PC-3 (cell line): ENCODE data around the gene FMNL2. TPM values are rescaled to one million over a fixed set of nuclear protein-coding genes. Genes with fewer than 3 reads are reported as not detected.

ENCODE experiments used
- ATAC-seq: fragments of 200-7000 bp; cut with Tn5 transposase; 2 replicates; pipeline ENCODE4 v1.9.1; 2020; ENCODE audit warnings: mild to moderate bottlenecking, moderate library complexity
- BruUV-seq: library from RNA; stranded (reverse); fragments of 400-500 nt; replicated peaks from 2 replicates; lab custom pipeline; 2021; lab: Mats Ljungman, UMichigan
- CTCF ChIA-PET: fragments of 300-600 bp; sonication (Branson Sonifier 250); formaldehyde crosslinking; loops from one replicate; lab custom pipeline; 2022; ENCODE audit warnings: antibody characterized with exemption; lab: Charles Lee
- POLR2A ChIA-PET: fragments of 300-600 bp; sonication (Branson Sonifier 250); formaldehyde crosslinking; loops from one replicate; lab custom pipeline; 2022; ENCODE audit warnings: antibody characterized with exemption; ENCODE audit not compliant: unreplicated experiment; lab: Charles Lee
- DNase-seq: peaks from one replicate; pipeline ENCODE4 v3.0.0-alpha.2; 2015
- H2AFZ ChIP-seq: fragments of 300-600 bp; sonication (generic); 2 replicates; pipeline ENCODE4 v1.6.0; 2016; ENCODE audit warnings: antibody characterized with exemption, low read length
- H3F3A ChIP-seq: fragments of 300-600 bp; sonication (generic); one replicate; pipeline ENCODE4 v1.6.0; 2017; ENCODE audit warnings: antibody characterized with exemption, low read length, control low read depth, mild to moderate bottlenecking; ENCODE audit not compliant: unreplicated experiment
- H3K27ac ChIP-seq: fragments of 300-600 bp; sonication (generic); 2 replicates; pipeline ENCODE4 v1.5.1; 2016; ENCODE audit warnings: mild to moderate bottlenecking, low read length
- H3K27me3 ChIP-seq: fragments of 300-600 bp; sonication (generic); 2 replicates; pipeline ENCODE4 v1.6.1; 2016; ENCODE audit warnings: low read length, mixed read lengths
- H3K36me3 ChIP-seq: fragments of 300-600 bp; sonication (generic); 2 replicates; pipeline ENCODE4 v1.6.1; 2016; ENCODE audit warnings: low read depth, mixed run types, low read length, mixed read lengths
- H3K4me1 ChIP-seq: fragments of 300-600 bp; sonication (generic); 2 replicates; pipeline ENCODE4 v1.5.1; 2016; ENCODE audit warnings: low read length; ENCODE audit not compliant: insufficient read depth
- H3K4me2 ChIP-seq: fragments of 300-600 bp; sonication (generic); 2 replicates; pipeline ENCODE4 v1.6.0; 2016; ENCODE audit warnings: low read length
- H3K4me3 ChIP-seq: fragments of 300-600 bp; sonication (generic); 2 replicates; pipeline ENCODE4 v1.5.1; 2016; ENCODE audit warnings: mild to moderate bottlenecking, low read length, mixed read lengths
- H3K79me2 ChIP-seq: fragments of 300-600 bp; sonication (generic); 2 replicates; pipeline ENCODE4 v1.6.1; 2017; ENCODE audit warnings: low read length, mixed read lengths
- H3K9ac ChIP-seq: fragments of 300-600 bp; sonication (generic); 2 replicates; pipeline ENCODE4 v1.6.0; 2016; ENCODE audit warnings: mild to moderate bottlenecking, low read length
- H3K9me2 ChIP-seq: fragments of 300-600 bp; sonication (generic); replicated peaks from 2 replicates; pipeline ENCODE4 v1.6.1; 2016; ENCODE audit warnings: mixed run types, low read length, mixed read lengths
- H3K9me3 ChIP-seq: fragments of 300-600 bp; sonication (generic); 2 replicates; pipeline ENCODE4 v1.6.1; 2016; ENCODE audit warnings: low read length, mixed read lengths
- H4K20me1 ChIP-seq: fragments of 300-600 bp; sonication (generic); 2 replicates; pipeline ENCODE4 v1.6.1; 2016; ENCODE audit warnings: low read length, mixed read lengths
- EZH2 ChIP-seq: fragments of 300-600 bp; sonication (generic); IDR thresholded peaks from one replicate; pipeline ENCODE4 v1.6.1; 2017; ENCODE audit warnings: antibody characterized with exemption, mild to moderate bottlenecking, low read length; ENCODE audit not compliant: unreplicated experiment
- EZH2phosphoT487 ChIP-seq: fragments of 300-600 bp; sonication (generic); IDR thresholded peaks from 2 replicates; pipeline ENCODE4 v1.6.1; 2018; ENCODE audit warnings: mild to moderate bottlenecking, antibody characterized with exemption, low read length, borderline replicate concordance
- intact Hi-C: fragments of 100-400 bp; cut with micrococcal nuclease; formaldehyde crosslinking; loops from 2 replicates; pipeline ENCODE4 v1.9.0; 2023
- total RNA-seq: library from RNA; depleted of rRNA; stranded (reverse); fragments of >200 nt; gene quantifications from 2 replicates; pipeline ENCODE4 v1.2.3, GENCODE V29; 2014
- TF ChIP-seq, protein P1 (sequence below): fragments of 300-600 bp; sonication (generic); conservative IDR thresholded peaks from 2 replicates; pipeline ENCODE4 v1.5.1; 2017; ENCODE audit warnings: antibody characterized with exemption, low read depth, mild to moderate bottlenecking, low read length

The FMNL2 gene
- total RNA-seq, 1 experiment from 2014 or later, result 15.8 TPM

DNA sequence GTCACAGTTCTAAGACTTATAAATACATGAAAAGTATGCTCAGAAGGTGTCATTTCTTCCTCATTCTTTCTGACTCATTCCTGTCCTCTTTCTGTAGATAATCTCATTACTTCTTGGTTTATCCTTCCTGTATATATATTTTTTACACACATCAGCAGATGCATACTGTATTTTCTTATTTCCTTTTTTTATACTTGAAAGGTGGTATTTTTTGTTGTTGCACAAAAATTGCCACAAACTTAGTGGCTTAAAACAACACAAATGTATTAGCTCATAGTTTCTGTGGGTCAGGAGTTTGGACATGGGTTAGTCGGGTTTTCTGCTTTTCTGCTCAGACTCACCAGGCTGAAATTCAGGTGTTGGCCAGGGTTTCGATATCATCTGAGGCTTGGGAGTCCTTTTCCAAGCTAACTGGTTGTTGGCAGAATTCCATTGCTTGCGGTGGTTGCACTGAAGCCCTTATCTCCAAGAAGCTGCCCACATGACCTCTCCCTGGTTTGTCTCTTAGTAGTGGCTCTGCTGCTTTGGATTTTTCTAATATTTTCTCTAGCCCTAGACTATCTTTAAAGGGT is 162.6 kb downstream of the FMNL2 start:
- Histone ChIP-seq H3K4me3 (peak overlapping the region; percentile 13; the same call in 1 of the 2 replicates), H3F3A (no peaks in the 10 kb centered on the region), H3K27ac (peak overlapping the region; percentile 53), H3K9ac (no peak overlapping the region), H3K27me3 (no peaks in the 10 kb centered on the region), H3K9me3 (no peaks in the 10 kb centered on the region), H3K4me2 (peak overlapping the region; percentile 64), H4K20me1 (no peaks in the 10 kb centered on the region), H2AFZ (no peak overlapping the region), H3K4me1 (peaks cover 18% of the 10 kb centered on the region), H3K9me2 (no peaks in the 10 kb centered on the region), H3K36me3 (no peaks in the 10 kb centered on the region), H3K79me2 (peaks cover 55% of the 10 kb centered on the region; the same call in 1 of the 2 replicates)
- BruUV-seq, result no TSS peak
- ChIA-PET POLR2A (interaction anchor here (0.6 kb wide), 1 partner anchor 51 kb away, joined by 3 read pairs; no protein-coding TSS in a partner anchor), CTCF (interaction anchor here (0.6 kb wide), 1 partner anchor 109 kb away, joined by 6 read pairs; no protein-coding TSS in a partner anchor)
- TF ChIP-seq EZH2 (no peak), EZH2phosphoT487 (no peak)
- TF ChIP-seq, protein P1, sequence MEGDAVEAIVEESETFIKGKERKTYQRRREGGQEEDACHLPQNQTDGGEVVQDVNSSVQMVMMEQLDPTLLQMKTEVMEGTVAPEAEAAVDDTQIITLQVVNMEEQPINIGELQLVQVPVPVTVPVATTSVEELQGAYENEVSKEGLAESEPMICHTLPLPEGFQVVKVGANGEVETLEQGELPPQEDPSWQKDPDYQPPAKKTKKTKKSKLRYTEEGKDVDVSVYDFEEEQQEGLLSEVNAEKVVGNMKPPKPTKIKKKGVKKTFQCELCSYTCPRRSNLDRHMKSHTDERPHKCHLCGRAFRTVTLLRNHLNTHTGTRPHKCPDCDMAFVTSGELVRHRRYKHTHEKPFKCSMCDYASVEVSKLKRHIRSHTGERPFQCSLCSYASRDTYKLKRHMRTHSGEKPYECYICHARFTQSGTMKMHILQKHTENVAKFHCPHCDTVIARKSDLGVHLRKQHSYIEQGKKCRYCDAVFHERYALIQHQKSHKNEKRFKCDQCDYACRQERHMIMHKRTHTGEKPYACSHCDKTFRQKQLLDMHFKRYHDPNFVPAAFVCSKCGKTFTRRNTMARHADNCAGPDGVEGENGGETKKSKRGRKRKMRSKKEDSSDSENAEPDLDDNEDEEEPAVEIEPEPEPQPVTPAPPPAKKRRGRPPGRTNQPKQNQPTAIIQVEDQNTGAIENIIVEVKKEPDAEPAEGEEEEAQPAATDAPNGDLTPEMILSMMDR, result no peak
- peak; percentile 81 for ATAC-seq
- intact Hi-C loops, result no loop called here
- DNase-seq, result peak; percentile 71

DNA sequence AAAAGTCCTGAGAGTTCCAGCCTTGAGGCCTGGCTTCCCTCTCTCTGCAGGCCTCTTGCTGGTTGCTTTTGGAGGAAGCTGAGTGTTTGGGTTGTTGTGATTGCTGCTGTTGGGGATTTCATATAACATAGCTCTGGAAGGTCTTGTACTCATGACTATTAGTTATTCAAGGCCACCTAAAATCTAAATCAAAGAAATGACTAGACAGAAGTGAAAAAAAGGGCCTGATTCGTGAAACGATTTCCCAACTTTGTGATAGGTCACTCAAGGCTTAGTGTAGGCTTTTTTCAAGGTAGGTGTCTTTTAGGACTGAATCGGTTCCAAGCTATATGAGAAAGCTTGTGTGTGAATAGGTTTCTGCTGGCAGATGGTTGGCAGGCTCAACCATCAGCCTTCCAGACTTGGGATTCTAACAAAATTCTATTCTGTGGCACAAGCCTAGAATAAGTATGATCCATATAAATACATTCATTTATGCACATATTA is 164.4 kb downstream of the FMNL2 start:
- DNase-seq, result no peak
- Histone ChIP-seq H3K9ac (no peak overlapping the region), H3K79me2 (peaks cover 52% of the 10 kb centered on the region), H3K36me3 (no peaks in the 10 kb centered on the region), H3K9me2 (no peaks in the 10 kb centered on the region), H3K27me3 (no peaks in the 10 kb centered on the region), H3K9me3 (no peaks in the 10 kb centered on the region), H3K4me2 (no peak overlapping the region), H3F3A (no peaks in the 10 kb centered on the region), H3K27ac (no peak overlapping the region), H4K20me1 (no peaks in the 10 kb centered on the region), H2AFZ (no peak overlapping the region), H3K4me1 (peaks cover 18% of the 10 kb centered on the region), H3K4me3 (no peak overlapping the region)
- TF ChIP-seq, protein P1, result no peak
- no peak for TF ChIP-seq EZH2phosphoT487
- no peak for TF ChIP-seq EZH2
- ATAC-seq, result no peak
- ChIA-PET CTCF (no interaction called here), POLR2A (no interaction called here)
- no TSS peak for BruUV-seq
- intact Hi-C loops, result no loop called here
